CD4-positive, alpha-beta T cell (primary cell): ENCODE data around the gene ONECUT3. TPM values are rescaled to one million over a fixed set of nuclear protein-coding genes. Genes with fewer than 3 reads are reported as not detected.

Experiments used
- ATAC-seq: fragments of 200-7000 bp; cut with Tn5 transposase; one replicate; pipeline ENCODE4 v1.10.0; 2022; ENCODE audit warnings: mild to moderate bottlenecking; ENCODE audit not compliant: poor library complexity
- CTCF ChIA-PET: fragments of 350-600 bp; sonication (Branson Sonifier 250); formaldehyde crosslinking; loops from one replicate; lab custom pipeline; 2021; ENCODE audit warnings: antibody characterized with exemption, inconsistent platforms; lab: Charles Lee
- POLR2A ChIA-PET: fragments of 350-600 bp; sonication (Branson Sonifier 250); formaldehyde crosslinking; loops from one replicate; lab custom pipeline; 2021; ENCODE audit warnings: antibody characterized with exemption, inconsistent platforms; lab: Charles Lee
- DNase-seq, 14 experiments: peaks; one replicate each; pipeline ENCODE4 v3.0.0-alpha.2; 2013 to 2020; ENCODE audit warnings: mixed read lengths in 2 of 14
- H3K27ac ChIP-seq, 2 donors: one replicate each; pipeline versions ENCODE4 v1.5.1 to v1.7.0; 2013; ENCODE audit warnings: low read length in 2 of 2, low read depth in 1 of 2, mild to moderate bottlenecking in 1 of 2
- H3K27me3 ChIP-seq, 2 experiments: 1 replicate in 1 of 2; 2 replicates in 1 of 2; pipeline versions ENCODE4 v1.6.1 to v1.7.0; 2013; ENCODE audit warnings: low read length in 2 of 2, control low read depth in 1 of 2, mild to moderate bottlenecking in 1 of 2, moderate library complexity in 1 of 2; ENCODE audit not compliant: insufficient read depth in 2 of 2, control insufficient read depth in 1 of 2
- H3K36me3 ChIP-seq: one replicate; pipeline ENCODE4 v1.6.1; 2013; ENCODE audit warnings: low read length, control low read depth; ENCODE audit not compliant: insufficient read depth
- H3K4me1 ChIP-seq: one replicate; pipeline ENCODE4 v1.6.1; 2013; ENCODE audit warnings: low read length, control low read depth; ENCODE audit not compliant: insufficient read depth
- H3K4me3 ChIP-seq: one replicate; pipeline ENCODE4 v1.5.1; 2013; ENCODE audit warnings: mild to moderate bottlenecking, low read length, moderate library complexity
- H3K9me3 ChIP-seq, 2 experiments: 1 replicate in 1 of 2; 2 replicates in 1 of 2; pipeline versions ENCODE4 v1.6.1 to v1.7.0; 2013; ENCODE audit warnings: low read length in 2 of 2, mild to moderate bottlenecking in 2 of 2, control low read depth in 1 of 2, moderate library complexity in 1 of 2; ENCODE audit not compliant: control insufficient read depth in 1 of 2, insufficient read depth in 1 of 2
- H3K27ac Mint-ChIP-seq: one replicate; pipeline ENCODE4 v1.8.0; 2020; ENCODE audit warnings: mixed read lengths
- H3K27me3 Mint-ChIP-seq: one replicate; pipeline ENCODE4 v1.8.0; 2021; ENCODE audit warnings: mixed read lengths
- H3K36me3 Mint-ChIP-seq: one replicate; pipeline ENCODE4 v1.8.0; 2021; ENCODE audit warnings: low read depth, mixed read lengths
- H3K4me1 Mint-ChIP-seq: one replicate; pipeline ENCODE4 v1.8.0; 2021; ENCODE audit warnings: low read depth, mixed read lengths
- H3K4me3 Mint-ChIP-seq: one replicate; pipeline ENCODE4 v1.8.0; 2020; ENCODE audit warnings: mild to moderate bottlenecking, mixed read lengths
- H3K9me3 Mint-ChIP-seq: one replicate; pipeline ENCODE4 v1.8.0; 2020; ENCODE audit warnings: mixed read lengths
- CTCF ChIP-seq: fragments of 200-600 bp; IDR thresholded peaks from one replicate; pipeline ENCODE4 v1.8.0; 2022; ENCODE audit warnings: antibody characterized with exemption, mild to moderate bottlenecking
- intact Hi-C, 2 experiments: fragments of 100-400 bp; cut with DNase I in 1 of 2; cut with micrococcal nuclease in 1 of 2; formaldehyde crosslinking; loops; one replicate each; pipeline versions ENCODE4 v1.15.1 to v1.9.0; 2023 to 2025; cut with DNase I, micrococcal nuclease
- total RNA-seq, 174 experiments: library from RNA in 2 of 174; stranded (reverse) in 2 of 174; gene quantifications; one replicate each; pipeline ENCODE4 v1.2.3 and lab custom pipeline; 2021 to 2026

ONECUT3 gene
- total RNA-seq, 2 experiments from 2014 or later = not detected

GRCh38 chr19:1799695-1800342, 46.5 kb downstream of the ONECUT3 start:
- DNase-seq = peak in 1 of 14 experiments; percentile 21
- POLR2A ChIA-PET = no interaction called here
- intact Hi-C loops = loop anchor here (5.0 to 10.0 kb wide), 2 partner anchors 253 to 255 kb away; no protein-coding TSS in a partner anchor
- Histone ChIP-seq H3K9me3 (no peaks in the 10 kb centered on the region), H3K36me3 (peaks cover under 1% of the 10 kb centered on the region), H3K4me3 (no peak overlapping the region), H3K4me1 (peaks cover 7% of the 10 kb centered on the region), H3K27me3 (peaks cover 6 to 10% of the 10 kb centered on the region in 2 experiments), H3K27ac (no peak overlapping the region)
- no peak for TF ChIP-seq CTCF
- no peaks in the 10 kb centered on the region for H3K4me1 Mint-ChIP-seq
- no peak for ATAC-seq
- H3K36me3 Mint-ChIP-seq = no peaks in the 10 kb centered on the region
- CTCF ChIA-PET = interaction anchor here (0.6 kb wide), 1 partner anchor 285 kb away, joined by 3 read pairs; no protein-coding TSS in a partner anchor
- no peaks in the 10 kb centered on the region for H3K9me3 Mint-ChIP-seq
- H3K27ac Mint-ChIP-seq = no peak overlapping the region
- peaks cover 7% of the 10 kb centered on the region for H3K27me3 Mint-ChIP-seq
- no peak overlapping the region for H3K4me3 Mint-ChIP-seq

- DNase-seq (no peak), ATAC-seq (no peak)
- H3K27me3 ChIP-seq = no peaks in the 10 kb centered on the region
- POLR2A ChIA-PET = no interaction called here
- H3K4me3 Mint-ChIP-seq = no peak overlapping the region
- intact Hi-C loops = no loop called here
- no peak overlapping the region for H3K27ac Mint-ChIP-seq
- no peaks in the 10 kb centered on the region for H3K9me3 ChIP-seq
- no peak for TF ChIP-seq CTCF
- H3K36me3 ChIP-seq = peaks cover 2% of the 10 kb centered on the region
- H3K4me3 ChIP-seq = no peak overlapping the region
- no peaks in the 10 kb centered on the region for H3K27me3 Mint-ChIP-seq
- H3K4me1 Mint-ChIP-seq = no peaks in the 10 kb centered on the region
- CTCF ChIA-PET = no interaction called here
- H3K27ac ChIP-seq = no peak overlapping the region
- no peaks in the 10 kb centered on the region for H3K9me3 Mint-ChIP-seq
- H3K36me3 Mint-ChIP-seq = no peaks in the 10 kb centered on the region
- H3K4me1 ChIP-seq = no peaks in the 10 kb centered on the region
These were observed 51.6 kb downstream of the ONECUT3 start for GRCh38 chr19:1804858-1805257.

GRCh38 chr19:1805401-1806183, 52.3 kb downstream of the ONECUT3 start:
- DNase-seq = no peak
- Histone ChIP-seq H3K36me3 (peaks cover 2% of the 10 kb centered on the region), H3K9me3 (no peaks in the 10 kb centered on the region), H3K4me1 (no peaks in the 10 kb centered on the region), H3K27me3 (no peaks in the 10 kb centered on the region), H3K4me3 (no peak overlapping the region), H3K27ac (no peak overlapping the region)
- no peak for TF ChIP-seq CTCF
- no peak for ATAC-seq
- H3K27me3 Mint-ChIP-seq = no peaks in the 10 kb centered on the region
- ChIA-PET POLR2A (no interaction called here), CTCF (interaction anchor here (0.5 kb wide), 1 partner anchor 85 kb away, joined by 3 read pairs; no protein-coding TSS in a partner anchor)
- H3K4me1 Mint-ChIP-seq = no peaks in the 10 kb centered on the region
- no peak overlapping the region for H3K4me3 Mint-ChIP-seq
- no peak overlapping the region for H3K27ac Mint-ChIP-seq
- intact Hi-C loops = no loop called here
- no peaks in the 10 kb centered on the region for H3K9me3 Mint-ChIP-seq
- no peaks in the 10 kb centered on the region for H3K36me3 Mint-ChIP-seq
